Immature natural killer cell (primary cell): ENCODE results near the gene SARS1. TPM values are rescaled to one million over a fixed set of nuclear protein-coding genes. Genes with fewer than 3 reads are reported as not detected.
A peak's percentile ranks its signal among the peaks of the same experiment; 100 is the strongest.

Source experiments
- DNase-seq, 3 donors: peaks; one replicate each; pipeline ENCODE4 v3.0.0; 2022; ENCODE audit warnings: mixed read lengths in 1 of 3
- H3K27ac Mint-ChIP-seq, 6 donors: one replicate each; pipeline ENCODE4 v1.8.0; 2020; ENCODE audit warnings: mixed read lengths in 6 of 6, mild to moderate bottlenecking in 5 of 6, inconsistent platforms in 4 of 6, moderate library complexity in 3 of 6
- H3K27me3 Mint-ChIP-seq, 3 donors: one replicate each; pipeline ENCODE4 v1.8.0; 2020 to 2021; ENCODE audit warnings: low read depth in 3 of 3, mild to moderate bottlenecking in 3 of 3, mixed read lengths in 3 of 3, moderate library complexity in 3 of 3, inconsistent platforms in 1 of 3
- H3K36me3 Mint-ChIP-seq, 3 donors: one replicate each; pipeline ENCODE4 v1.8.0; 2020; ENCODE audit warnings: mixed read lengths in 3 of 3, inconsistent platforms in 2 of 3, mild to moderate bottlenecking in 2 of 3
- H3K4me1 Mint-ChIP-seq, 2 donors: one replicate each; pipeline ENCODE4 v1.8.0; 2020; ENCODE audit warnings: inconsistent platforms in 2 of 2, mild to moderate bottlenecking in 2 of 2, mixed read lengths in 2 of 2, moderate library complexity in 1 of 2
- H3K4me3 Mint-ChIP-seq, 5 donors: one replicate each; pipeline ENCODE4 v1.8.0; 2020; ENCODE audit warnings: mild to moderate bottlenecking in 5 of 5, mixed read lengths in 5 of 5, inconsistent platforms in 3 of 5, moderate library complexity in 3 of 5
- H3K9me3 Mint-ChIP-seq, 6 donors: one replicate each; pipeline ENCODE4 v1.8.0; 2020; ENCODE audit warnings: mild to moderate bottlenecking in 6 of 6, mixed read lengths in 6 of 6, inconsistent platforms in 4 of 6, moderate library complexity in 3 of 6
- polyA plus RNA-seq, 3 donors: library from polyadenylated mRNA; unstranded; fragments of 300-500 nt; fragmentation: Illumina TruSeq; gene quantifications; one replicate each; pipeline ENCODE4 v1.2.3, GENCODE V29; 2021

Gene SARS1
- polyA plus RNA-seq, 3 donors from 2014 or later: 123 to 205 (median 149) TPM

- Mint-ChIP-seq H3K27me3 (peaks cover 0 to 2% (median 0%) of the 10 kb centered on the region in 3 donors), H3K4me1 (no peaks in the 10 kb centered on the region), H3K36me3 (no peaks in the 10 kb centered on the region), H3K9me3 (no peaks in the 10 kb centered on the region), H3K27ac (no peak overlapping the region), H3K4me3 (no peak overlapping the region)
- DNase-seq: no peak
These were observed 54.9 kb downstream of the SARS1 start for GRCh38 chr1:109268431-109269211.

- Mint-ChIP-seq H3K27ac (no peak overlapping the region), H3K9me3 (no peaks in the 10 kb centered on the region), H3K27me3 (peaks cover 0 to 2% (median 0%) of the 10 kb centered on the region in 3 donors)
These were observed 55.7 kb downstream of the SARS1 start for GRCh38 chr1:109269212-109269980.

GRCh38 chr1:109269981-109270622 is 56.4 kb downstream of the SARS1 start:
- H3K4me3 Mint-ChIP-seq: no peak overlapping the region

More at GRCh38 chr1:109269212-109269980, 55.7 kb downstream of the SARS1 start:
- Mint-ChIP-seq H3K4me3 (no peak overlapping the region), H3K36me3 (no peaks in the 10 kb centered on the region), H3K4me1 (no peaks in the 10 kb centered on the region)
- no peak for DNase-seq

GRCh38 chr1:109270623-109271317 is 57.1 kb downstream of the SARS1 start:
- peaks cover 0 to 2% (median 0%) of the 10 kb centered on the region in 3 donors for H3K27me3 Mint-ChIP-seq
- H3K4me3 Mint-ChIP-seq: no peak overlapping the region
- H3K27ac Mint-ChIP-seq: no peak overlapping the region
- H3K4me1 Mint-ChIP-seq: no peaks in the 10 kb centered on the region
- no peak for DNase-seq
- H3K9me3 Mint-ChIP-seq: no peaks in the 10 kb centered on the region
- H3K36me3 Mint-ChIP-seq: no peaks in the 10 kb centered on the region

More at GRCh38 chr1:109269981-109270622, 56.4 kb downstream of the SARS1 start:
- no peak for DNase-seq
- H3K27me3 Mint-ChIP-seq: peaks cover 0 to 2% (median 0%) of the 10 kb centered on the region in 3 donors
- H3K27ac Mint-ChIP-seq: peak overlapping the region in 1 of 6 donors; percentile 53
- no peaks in the 10 kb centered on the region for H3K9me3 Mint-ChIP-seq
- H3K4me1 Mint-ChIP-seq: no peaks in the 10 kb centered on the region
- H3K36me3 Mint-ChIP-seq: no peaks in the 10 kb centered on the region

GRCh38 chr1:109271458-109271857 is 57.7 kb downstream of the SARS1 start:
- H3K9me3 Mint-ChIP-seq: no peaks in the 10 kb centered on the region
- H3K27me3 Mint-ChIP-seq: peaks cover 0 to 2% (median 0%) of the 10 kb centered on the region in 3 donors
- no peak overlapping the region for H3K4me3 Mint-ChIP-seq
- H3K36me3 Mint-ChIP-seq: no peaks in the 10 kb centered on the region
- no peak overlapping the region for H3K27ac Mint-ChIP-seq
- no peak for DNase-seq
- no peaks in the 10 kb centered on the region for H3K4me1 Mint-ChIP-seq

GRCh38 chr1:109272021-109272799 is 58.5 kb downstream of the SARS1 start:
- Mint-ChIP-seq H3K4me3 (no peak overlapping the region), H3K4me1 (peaks cover 2 to 4% of the 10 kb centered on the region in 2 donors), H3K27ac (no peak overlapping the region), H3K36me3 (no peaks in the 10 kb centered on the region), H3K9me3 (no peaks in the 10 kb centered on the region), H3K27me3 (no peaks in the 10 kb centered on the region)
- DNase-seq: no peak

- Mint-ChIP-seq H3K4me1 (peaks cover 4 to 6% of the 10 kb centered on the region in 2 donors), H3K4me3 (no peak overlapping the region), H3K27me3 (no peaks in the 10 kb centered on the region), H3K27ac (no peak overlapping the region), H3K9me3 (no peaks in the 10 kb centered on the region), H3K36me3 (no peaks in the 10 kb centered on the region)
- DNase-seq: no peak
These were observed 59.3 kb downstream of the SARS1 start for GRCh38 chr1:109272831-109273547.

GRCh38 chr1:109273570-109274288 is 60.0 kb downstream of the SARS1 start:
- Mint-ChIP-seq H3K4me3 (no peak overlapping the region), H3K9me3 (no peaks in the 10 kb centered on the region), H3K4me1 (peaks cover 4 to 6% of the 10 kb centered on the region in 2 donors), H3K27ac (peak overlapping the region in 1 of 6 donors; percentile 49), H3K36me3 (no peaks in the 10 kb centered on the region), H3K27me3 (no peaks in the 10 kb centered on the region)
- no peak for DNase-seq

- Mint-ChIP-seq H3K27me3 (peaks cover 0 to 1% (median 0%) of the 10 kb centered on the region in 3 donors), H3K27ac (no peak overlapping the region), H3K4me1 (peaks cover 4 to 6% of the 10 kb centered on the region in 2 donors), H3K36me3 (peaks cover 0 to 2% (median 0%) of the 10 kb centered on the region in 3 donors), H3K4me3 (no peak overlapping the region), H3K9me3 (no peaks in the 10 kb centered on the region)
- DNase-seq: no peak
These were observed 61.1 kb downstream of the SARS1 start for GRCh38 chr1:109274533-109275476.

- no peak overlapping the region for H3K27ac Mint-ChIP-seq
- H3K27me3 Mint-ChIP-seq: peaks cover 0 to 3% (median 0%) of the 10 kb centered on the region in 3 donors
- peaks cover 0 to 4% (median 0%) of the 10 kb centered on the region in 3 donors for H3K36me3 Mint-ChIP-seq
- H3K9me3 Mint-ChIP-seq: no peaks in the 10 kb centered on the region
- no peak overlapping the region for H3K4me3 Mint-ChIP-seq
- H3K4me1 Mint-ChIP-seq: peaks cover 4 to 6% of the 10 kb centered on the region in 2 donors
- DNase-seq: no peak
These were observed 62.1 kb downstream of the SARS1 start for GRCh38 chr1:109275706-109276345.
